Astrocyte (in vitro differentiated cells and primary cell): ENCODE data around the gene MED12L. TPM values are rescaled to one million over a fixed set of nuclear protein-coding genes. Genes with fewer than 3 reads are reported as not detected.

Experiments
- DNase-seq: peaks from one replicate; pipeline ENCODE4 v3.0.0-alpha.2; 2010; ENCODE audit warnings: low read depth
- FAIRE-seq: peaks from 2 replicates; lab custom pipeline; 2011; peaks lifted over from hg19 to GRCh38; lab: Jason Lieb, UNC
- H2AFZ ChIP-seq: 2 replicates; pipeline ENCODE4 v1.6.0; 2012; ENCODE audit warnings: low read depth, low read length, inconsistent platforms
- H3K27ac ChIP-seq: 2 replicates; pipeline ENCODE4 v1.5.1; 2011; ENCODE audit warnings: low read depth, low read length, inconsistent platforms
- H3K27me3 ChIP-seq: 2 replicates; pipeline ENCODE4 v1.6.0; 2011; ENCODE audit warnings: low read length, inconsistent platforms; ENCODE audit not compliant: insufficient read depth
- H3K36me3 ChIP-seq: 2 replicates; pipeline ENCODE4 v1.5.1; 2011; ENCODE audit warnings: low read length, inconsistent platforms; ENCODE audit not compliant: insufficient read depth
- H3K4me1 ChIP-seq: 2 replicates; pipeline ENCODE4 v1.5.1; 2011; ENCODE audit warnings: low read length, inconsistent platforms; ENCODE audit not compliant: insufficient read depth
- H3K4me2 ChIP-seq: 2 replicates; pipeline ENCODE4 v1.6.0; 2012; ENCODE audit warnings: low read length, inconsistent platforms
- H3K4me3 ChIP-seq: 2 replicates; pipeline ENCODE4 v1.5.1; 2011; ENCODE audit warnings: low read depth, mild to moderate bottlenecking, low read length, inconsistent platforms; ENCODE audit not compliant: insufficient read depth
- H3K79me2 ChIP-seq: 2 replicates; pipeline ENCODE4 v1.6.0; 2012; ENCODE audit warnings: mild to moderate bottlenecking, low read length, inconsistent platforms; ENCODE audit not compliant: insufficient read depth
- H3K9ac ChIP-seq: 2 replicates; pipeline ENCODE4 v1.6.0; 2012; ENCODE audit warnings: mild to moderate bottlenecking, low read length, inconsistent platforms
- H3K9me3 ChIP-seq: 2 replicates; pipeline ENCODE4 v1.5.1; 2012; ENCODE audit warnings: low read depth, mild to moderate bottlenecking, low read length, inconsistent platforms; ENCODE audit not compliant: insufficient read depth
- H4K20me1 ChIP-seq: 2 replicates; pipeline ENCODE4 v1.6.0; 2012; ENCODE audit warnings: low read length, inconsistent platforms; ENCODE audit not compliant: insufficient read depth
- H3K27ac Mint-ChIP-seq: one replicate; pipeline ENCODE4 v1.8.0; 2021; ENCODE audit warnings: mild to moderate bottlenecking, mixed read lengths; ENCODE audit not compliant: unreplicated experiment
- H3K27me3 Mint-ChIP-seq: one replicate; pipeline ENCODE4 v1.8.0; 2021; ENCODE audit warnings: low read depth, mixed read lengths; ENCODE audit not compliant: unreplicated experiment
- H3K36me3 Mint-ChIP-seq: one replicate; pipeline ENCODE4 v1.8.0; 2021; ENCODE audit warnings: low read depth, mixed read lengths; ENCODE audit not compliant: unreplicated experiment
- H3K4me1 Mint-ChIP-seq: one replicate; pipeline ENCODE4 v1.8.0; 2021; ENCODE audit warnings: low read depth, mixed read lengths; ENCODE audit not compliant: unreplicated experiment
- H3K4me3 Mint-ChIP-seq: one replicate; pipeline ENCODE4 v1.8.0; 2021; ENCODE audit warnings: mild to moderate bottlenecking, moderate library complexity, mixed read lengths; ENCODE audit not compliant: unreplicated experiment
- H3K9me3 Mint-ChIP-seq: one replicate; pipeline ENCODE4 v1.8.0; 2021; ENCODE audit warnings: mild to moderate bottlenecking, mixed read lengths; ENCODE audit not compliant: unreplicated experiment
- EZH2 ChIP-seq: IDR thresholded peaks from 2 replicates; pipeline ENCODE4 v1.6.1; 2012; ENCODE audit warnings: mild to moderate bottlenecking, low read length, inconsistent platforms; ENCODE audit not compliant: insufficient read depth
- total RNA-seq: library from RNA; stranded (reverse); gene quantifications from 2 replicates; pipeline ENCODE4 v1.2.1, GENCODE V29; 2021
- TF ChIP-seq, protein P1 (sequence below): IDR thresholded peaks from 2 replicates; pipeline ENCODE4 v1.5.1; 2011; ENCODE audit warnings: low read depth, mild to moderate bottlenecking, inconsistent platforms, low read length, moderate library complexity; ENCODE audit not compliant: insufficient read depth

The MED12L gene
- total RNA-seq, 1 donor from 2014 or later, result 8.2 TPM

- H3K27ac ChIP-seq, result no peak overlapping the region
- H3K27ac Mint-ChIP-seq, result no peak overlapping the region
- FAIRE-seq, result no peak
These were observed 228.7 kb downstream of the MED12L start for GRCh38 chr3:151314137-151314536.

DNA sequence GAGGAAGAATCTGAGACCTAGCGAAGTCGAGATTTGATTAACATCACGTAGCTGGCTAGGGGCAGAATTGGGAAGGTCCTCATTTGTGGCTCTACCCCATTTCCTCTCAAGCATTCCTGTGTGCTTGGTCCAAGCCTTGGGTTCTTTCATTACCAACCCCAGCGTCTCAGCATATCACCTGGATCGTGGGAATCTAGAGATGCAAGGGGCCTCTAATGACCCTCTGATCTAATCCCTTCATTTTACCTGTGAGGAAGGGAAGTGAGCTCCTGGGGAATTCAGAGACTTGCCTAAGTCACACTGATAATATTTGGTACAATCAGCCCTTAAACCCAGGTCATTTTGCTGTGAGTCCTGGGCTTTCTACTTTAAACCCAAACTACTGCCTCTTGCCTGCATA, 229.1 kb downstream of the MED12L start:
- Histone ChIP-seq H3K4me1 (peaks cover 3% of the 10 kb centered on the region), H3K27me3 (no peaks in the 10 kb centered on the region), H3K4me2 (no peak overlapping the region), H4K20me1 (no peaks in the 10 kb centered on the region), H3K36me3 (no peaks in the 10 kb centered on the region), H2AFZ (no peak overlapping the region), H3K79me2 (no peaks in the 10 kb centered on the region), H3K4me3 (no peak overlapping the region), H3K9me3 (no peaks in the 10 kb centered on the region), H3K27ac (no peak overlapping the region), H3K9ac (no peak overlapping the region)
- peaks cover 6% of the 10 kb centered on the region for H3K36me3 Mint-ChIP-seq
- H3K9me3 Mint-ChIP-seq, result no peaks in the 10 kb centered on the region
- H3K27ac Mint-ChIP-seq, result peak overlapping the region; percentile 83
- peak overlapping the region; percentile 76 for H3K4me3 Mint-ChIP-seq
- no peak for TF ChIP-seq EZH2
- TF ChIP-seq, protein P1, sequence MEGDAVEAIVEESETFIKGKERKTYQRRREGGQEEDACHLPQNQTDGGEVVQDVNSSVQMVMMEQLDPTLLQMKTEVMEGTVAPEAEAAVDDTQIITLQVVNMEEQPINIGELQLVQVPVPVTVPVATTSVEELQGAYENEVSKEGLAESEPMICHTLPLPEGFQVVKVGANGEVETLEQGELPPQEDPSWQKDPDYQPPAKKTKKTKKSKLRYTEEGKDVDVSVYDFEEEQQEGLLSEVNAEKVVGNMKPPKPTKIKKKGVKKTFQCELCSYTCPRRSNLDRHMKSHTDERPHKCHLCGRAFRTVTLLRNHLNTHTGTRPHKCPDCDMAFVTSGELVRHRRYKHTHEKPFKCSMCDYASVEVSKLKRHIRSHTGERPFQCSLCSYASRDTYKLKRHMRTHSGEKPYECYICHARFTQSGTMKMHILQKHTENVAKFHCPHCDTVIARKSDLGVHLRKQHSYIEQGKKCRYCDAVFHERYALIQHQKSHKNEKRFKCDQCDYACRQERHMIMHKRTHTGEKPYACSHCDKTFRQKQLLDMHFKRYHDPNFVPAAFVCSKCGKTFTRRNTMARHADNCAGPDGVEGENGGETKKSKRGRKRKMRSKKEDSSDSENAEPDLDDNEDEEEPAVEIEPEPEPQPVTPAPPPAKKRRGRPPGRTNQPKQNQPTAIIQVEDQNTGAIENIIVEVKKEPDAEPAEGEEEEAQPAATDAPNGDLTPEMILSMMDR, result no peak
- DNase-seq (no peak), FAIRE-seq (no peak)
- H3K4me1 Mint-ChIP-seq, result peaks cover 24% of the 10 kb centered on the region
- no peaks in the 10 kb centered on the region for H3K27me3 Mint-ChIP-seq

More at GRCh38 chr3:151314137-151314536, 228.7 kb downstream of the MED12L start:
- Histone ChIP-seq H3K4me1 (peaks cover 3% of the 10 kb centered on the region), H3K4me3 (no peak overlapping the region), H2AFZ (no peak overlapping the region), H3K9me3 (no peaks in the 10 kb centered on the region), H3K9ac (no peak overlapping the region), H3K36me3 (no peaks in the 10 kb centered on the region), H3K4me2 (no peak overlapping the region), H4K20me1 (no peaks in the 10 kb centered on the region), H3K79me2 (no peaks in the 10 kb centered on the region), H3K27me3 (no peaks in the 10 kb centered on the region)
- Mint-ChIP-seq H3K4me3 (peak overlapping the region; percentile 71), H3K4me1 (peaks cover 27% of the 10 kb centered on the region), H3K36me3 (peaks cover 6% of the 10 kb centered on the region), H3K9me3 (no peaks in the 10 kb centered on the region), H3K27me3 (no peaks in the 10 kb centered on the region)
- TF ChIP-seq EZH2, result no peak
- TF ChIP-seq, protein P1, result no peak
- no peak for DNase-seq

GRCh38 chr3:151315136-151315535, 229.7 kb downstream of the MED12L start:
- Mint-ChIP-seq H3K36me3 (peaks cover 6% of the 10 kb centered on the region), H3K27me3 (no peaks in the 10 kb centered on the region), H3K4me1 (peaks cover 23% of the 10 kb centered on the region), H3K9me3 (no peaks in the 10 kb centered on the region), H3K4me3 (peak overlapping the region; percentile 76), H3K27ac (peak overlapping the region; percentile 83)
- DNase-seq (peak; percentile 59), FAIRE-seq (peak; percentile 20)
- Histone ChIP-seq H3K4me3 (no peak overlapping the region), H4K20me1 (no peaks in the 10 kb centered on the region), H3K9ac (no peak overlapping the region), H3K27ac (no peak overlapping the region), H3K4me2 (no peak overlapping the region), H2AFZ (no peak overlapping the region), H3K9me3 (no peaks in the 10 kb centered on the region), H3K79me2 (no peaks in the 10 kb centered on the region), H3K36me3 (no peaks in the 10 kb centered on the region), H3K27me3 (no peaks in the 10 kb centered on the region), H3K4me1 (peaks cover 3% of the 10 kb centered on the region)
- TF ChIP-seq, protein P1, result no peak
- TF ChIP-seq EZH2, result no peak
